NCI-H774 (cell line): ENCODE data around the gene PRDM15.

Experiments used
- DNase-seq: peaks from one replicate; lab custom pipeline; 2025; lab: John Stamatoyannopoulos, UW

The PRDM15 gene

DNA sequence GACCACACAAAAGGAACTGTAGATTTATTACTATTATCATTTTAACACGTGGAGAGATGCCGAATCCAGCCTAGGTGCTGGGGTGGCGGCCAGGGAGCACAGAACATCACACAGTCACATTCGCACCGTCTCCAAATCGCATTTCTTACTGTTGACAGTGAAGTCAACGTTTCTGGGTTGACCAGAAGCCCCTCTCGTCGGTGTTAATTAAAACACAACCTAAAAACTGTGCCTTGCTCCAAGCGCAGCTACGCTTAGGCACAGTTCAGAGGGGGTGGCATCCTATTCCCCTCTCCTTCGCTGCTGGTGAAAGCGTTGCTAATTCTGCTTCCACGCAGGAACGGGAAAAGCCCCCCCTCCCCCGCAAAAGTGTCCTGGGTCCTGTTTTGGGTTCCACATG, 116.4 kb downstream of the PRDM15 start:
- no peak for DNase-seq

GRCh38 chr21:41761934-41762635, 117.1 kb downstream of the PRDM15 start:
- no peak for DNase-seq

- DNase-seq: peak; percentile 23
Observed at GRCh38 chr21:41761211-41761933, 117.8 kb downstream of the PRDM15 start.

DNA sequence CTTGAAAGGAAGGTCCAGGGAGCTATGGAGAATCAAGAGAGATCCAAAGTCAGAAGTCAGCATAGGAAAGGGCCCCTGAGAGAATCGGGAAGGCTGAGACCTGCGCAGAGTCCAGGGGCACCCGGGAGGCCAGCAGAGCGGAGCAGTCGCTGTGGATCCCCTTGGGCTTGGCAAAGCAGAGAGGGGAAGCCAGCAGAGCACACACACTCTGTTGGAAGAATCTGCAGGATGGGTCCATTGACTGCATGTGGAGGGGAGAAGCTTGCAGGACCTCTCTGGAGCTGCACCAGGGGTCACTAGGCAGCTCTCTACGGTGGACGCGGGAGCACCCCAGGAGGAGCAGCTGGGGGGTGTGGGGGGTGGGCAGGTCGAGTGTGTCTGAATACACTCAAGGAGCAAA, 118.7 kb downstream of the PRDM15 start:
- no peak for DNase-seq

DNA sequence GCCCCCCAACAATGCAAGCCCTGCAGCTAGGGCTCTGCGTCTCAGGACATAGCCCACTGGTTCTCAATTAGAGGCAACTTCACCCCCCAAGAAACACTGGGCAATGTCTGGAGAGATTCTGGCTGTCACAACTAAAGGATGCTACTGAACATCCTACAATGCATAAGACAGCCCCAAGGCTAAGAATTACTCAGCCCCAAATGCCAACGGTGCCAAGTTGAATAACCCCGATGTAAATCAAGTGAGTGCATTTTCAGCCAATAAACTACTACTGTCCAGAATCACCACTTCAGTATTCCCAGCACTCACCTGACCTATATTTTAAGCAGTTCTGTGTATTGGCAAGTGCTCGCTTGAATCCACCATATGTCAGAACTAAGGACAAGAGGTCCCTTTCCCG, 119.2 kb downstream of the PRDM15 start:
- DNase-seq: no peak

DNA sequence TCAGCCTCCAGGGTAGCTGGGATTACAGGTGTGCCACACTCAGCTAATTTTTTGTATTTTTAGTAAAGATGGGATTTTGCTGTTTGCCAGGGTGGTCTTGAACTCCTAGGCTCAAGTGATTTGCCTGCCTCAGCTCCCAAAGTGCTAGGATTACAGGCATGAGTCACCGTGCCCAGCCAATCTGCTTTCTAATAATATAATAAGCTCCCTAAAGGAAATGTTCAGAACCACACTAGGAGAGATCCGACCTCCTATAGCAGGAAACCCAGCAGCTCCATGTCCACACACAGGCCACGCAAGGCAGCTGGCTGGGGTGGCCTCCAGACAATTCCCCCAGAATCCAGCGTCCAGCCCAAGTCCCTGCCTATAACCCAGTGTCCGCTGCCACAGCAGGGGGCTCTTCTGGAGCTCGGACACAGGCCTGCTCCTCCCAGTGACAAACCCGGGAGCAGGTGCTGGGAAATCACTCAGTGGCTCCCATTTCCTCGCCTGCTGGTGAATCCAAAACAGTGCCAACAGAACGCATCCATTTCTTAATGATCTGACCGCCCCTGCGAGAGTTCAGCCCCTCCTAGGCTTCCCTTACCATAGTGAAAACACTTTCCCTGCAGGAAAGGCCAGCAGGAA, 119.8 kb downstream of the PRDM15 start:
- DNase-seq: no peak

GRCh38 chr21:41758550-41758949, 120.6 kb downstream of the PRDM15 start:
- DNase-seq: no peak

GRCh38 chr21:41755934-41756773, 123.0 kb downstream of the PRDM15 start:
- no peak for DNase-seq

DNA sequence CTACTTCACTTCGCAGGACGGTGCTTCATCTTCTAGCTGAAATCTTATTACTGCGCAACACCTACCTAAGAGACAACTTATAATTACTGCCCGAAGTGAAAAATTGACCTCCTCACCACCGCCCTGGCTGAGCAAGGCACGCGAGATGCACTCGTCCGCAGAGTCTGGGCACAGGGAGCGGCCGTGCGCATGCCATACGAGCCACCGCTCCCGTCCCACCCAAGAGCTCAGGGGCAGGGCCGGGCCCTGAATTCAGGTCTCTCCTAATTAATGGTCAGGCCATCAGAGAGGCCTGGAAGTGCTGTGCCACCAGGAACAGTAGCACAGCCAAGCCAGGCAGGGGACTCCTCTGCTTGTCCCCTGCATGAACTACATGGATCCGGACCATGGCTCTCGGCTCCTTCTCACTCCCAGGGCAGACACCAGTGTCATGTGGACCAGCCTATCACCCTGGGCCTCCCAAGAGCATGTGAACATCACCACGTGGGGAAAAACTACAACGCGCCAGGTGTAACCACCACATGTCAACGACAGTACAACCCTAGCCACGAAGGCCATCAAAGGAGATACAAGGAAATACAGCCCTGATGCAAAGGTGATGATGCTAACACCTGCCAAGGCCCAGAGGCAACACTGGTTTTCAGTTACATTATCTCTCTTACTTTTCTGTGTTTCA, 123.7 kb downstream of the PRDM15 start:
- DNase-seq: no peak

DNA sequence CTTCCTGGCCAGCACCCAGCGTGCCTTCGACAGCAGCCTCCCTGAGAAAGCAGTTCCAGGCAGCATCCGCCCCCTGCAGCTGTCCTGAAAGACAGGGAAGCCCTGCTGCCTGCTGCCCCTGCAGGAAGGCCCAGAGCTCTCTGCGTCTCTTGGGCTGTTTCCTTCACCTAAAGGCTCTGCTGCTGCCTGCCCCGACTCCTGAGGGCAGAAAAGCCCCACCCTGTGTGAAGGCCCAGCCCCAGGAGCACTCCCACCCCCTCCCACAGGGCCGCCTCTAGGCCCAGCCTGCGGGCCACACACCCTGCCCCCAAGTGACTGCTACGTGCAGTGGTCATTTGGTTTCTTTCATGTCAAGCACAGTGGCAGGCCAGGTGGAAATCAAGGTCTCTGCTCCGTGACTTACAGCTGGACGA, 124.7 kb downstream of the PRDM15 start:
- DNase-seq: no peak

- DNase-seq: no peak
Observed at GRCh38 chr21:41753006-41753898, 125.9 kb downstream of the PRDM15 start.

GRCh38 chr21:41752231-41752681, 126.9 kb downstream of the PRDM15 start:
- no peak for DNase-seq

- no peak for DNase-seq
Observed at GRCh38 chr21:41751611-41752011, 127.5 kb downstream of the PRDM15 start.

DNA sequence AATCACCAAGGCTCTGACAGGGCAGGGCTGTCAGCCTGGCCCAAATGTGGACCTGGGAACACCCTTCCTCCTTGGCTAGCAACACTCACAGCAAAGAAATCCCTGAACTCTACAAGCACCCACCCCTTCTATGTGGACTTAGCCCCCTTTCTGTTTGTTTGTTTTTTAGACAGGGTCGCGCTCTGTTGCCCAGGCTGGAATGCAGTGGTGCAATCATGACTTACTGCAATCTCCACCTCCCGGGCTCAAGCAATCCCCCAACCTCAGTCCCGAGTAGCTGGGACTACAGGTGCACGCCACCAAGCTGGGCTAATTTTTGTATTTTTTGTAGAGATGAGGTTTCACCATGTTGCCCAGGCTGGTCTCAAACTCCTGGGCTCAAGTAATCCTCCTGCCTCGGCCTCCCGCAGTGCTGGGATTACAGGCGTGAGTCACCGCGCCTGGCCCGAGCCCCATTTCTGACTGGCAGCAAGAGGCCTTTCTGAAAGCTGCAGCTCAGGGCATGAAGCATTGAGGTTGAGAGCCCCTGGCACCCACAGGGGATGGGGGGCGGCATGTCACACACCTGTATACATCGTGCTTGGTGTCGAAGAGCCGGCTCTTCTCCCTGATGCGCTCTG, 128.5 kb downstream of the PRDM15 start:
- no peak for DNase-seq

GRCh38 chr21:41750051-41750450, 129.1 kb downstream of the PRDM15 start:
- DNase-seq: no peak

DNA sequence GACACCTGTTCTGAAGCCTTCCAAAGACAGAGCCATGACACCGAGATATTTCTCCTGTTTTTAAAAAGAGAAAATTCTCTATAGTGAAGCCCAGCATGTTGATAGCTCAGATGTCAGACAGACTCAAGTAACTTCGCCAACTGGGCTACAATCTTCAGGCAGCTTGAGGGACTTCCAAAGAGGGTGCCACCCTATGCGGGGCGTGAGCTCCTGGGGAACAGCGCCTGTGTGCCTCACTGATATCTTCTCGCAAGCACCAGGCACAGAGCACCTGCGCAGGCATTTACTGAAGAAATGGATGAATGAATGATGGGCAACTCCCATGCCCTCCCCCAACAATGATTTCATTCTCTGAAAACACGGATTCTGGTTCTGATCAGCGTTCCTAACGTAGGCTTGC, 129.9 kb downstream of the PRDM15 start:
- no peak for DNase-seq
